ACC112 (cell line): Measurements from ENCODE around the gene BRMS1.
"Not testable (repeated sequence)": the region's sequence is repeated elsewhere in the genome, so short reads cannot be mapped to it uniquely, and the experiment has no call there.

Source experiments
- H2AFZ ChIP-seq: fragments of 200-600 bp; sonication (generic); one replicate; pipeline ENCODE4 v1.6.0; 2017; ENCODE audit warnings: antibody characterized with exemption, low read length; ENCODE audit not compliant: unreplicated experiment
- H3K27ac ChIP-seq: fragments of 200-600 bp; sonication (generic); 2 replicates; pipeline ENCODE4 v1.5.1; 2014; ENCODE audit warnings: low read depth, mild to moderate bottlenecking, antibody characterized with exemption, low read length, moderate library complexity
- H3K27me3 ChIP-seq: fragments of 200-600 bp; sonication (generic); 2 replicates; pipeline ENCODE4 v1.6.1; 2014; ENCODE audit warnings: mild to moderate bottlenecking, antibody characterized with exemption, low read length, moderate library complexity, mixed read lengths; ENCODE audit not compliant: insufficient read depth
- H3K36me3 ChIP-seq: fragments of 200-600 bp; sonication (generic); 2 replicates; pipeline ENCODE4 v1.6.1; 2016; ENCODE audit warnings: mild to moderate bottlenecking, antibody characterized with exemption, low read length, moderate library complexity, mixed read lengths; ENCODE audit not compliant: insufficient read depth
- H3K4me1 ChIP-seq: fragments of 200-600 bp; sonication (generic); one replicate; pipeline ENCODE4 v1.6.1; 2016; ENCODE audit warnings: low read length, mixed read lengths; ENCODE audit not compliant: insufficient read depth, unreplicated experiment, control insufficient read depth
- H3K4me3 ChIP-seq: fragments of 200-600 bp; sonication (generic); 2 replicates; pipeline ENCODE4 v1.5.1; 2014; ENCODE audit warnings: mild to moderate bottlenecking, low read depth, low read length
- H3K79me2 ChIP-seq: fragments of 200-600 bp; sonication (generic); one replicate; pipeline ENCODE4 v1.6.0; 2016; ENCODE audit warnings: low read length; ENCODE audit not compliant: control insufficient read depth, unreplicated experiment, insufficient read depth

BRMS1 gene

GRCh38 chr11:66313321-66314185 is 31.4 kb downstream of the BRMS1 start:
- Histone ChIP-seq H3K27ac (peak overlapping the region; percentile 97), H3K4me1 (peaks cover 25% of the 10 kb centered on the region), H3K36me3 (no peaks in the 10 kb centered on the region), H3K4me3 (peak overlapping the region; percentile 94), H3K27me3 (no peaks in the 10 kb centered on the region), H2AFZ (no peak overlapping the region), H3K79me2 (peaks cover 34% of the 10 kb centered on the region)

GRCh38 chr11:66312549-66313320 is 32.2 kb downstream of the BRMS1 start:
- no peaks in the 10 kb centered on the region for H3K36me3 ChIP-seq
- peak overlapping the region; percentile 94 for H3K4me3 ChIP-seq
- no peaks in the 10 kb centered on the region for H3K27me3 ChIP-seq
- peaks cover 34% of the 10 kb centered on the region for H3K79me2 ChIP-seq
- peaks cover 17% of the 10 kb centered on the region for H3K4me1 ChIP-seq
- peak overlapping the region; percentile 27 for H2AFZ ChIP-seq
- peak overlapping the region; percentile 97 for H3K27ac ChIP-seq

GRCh38 chr11:66311965-66312548 is 32.8 kb downstream of the BRMS1 start:
- H3K27ac ChIP-seq: peak overlapping the region; percentile 64
- H3K4me1 ChIP-seq: peaks cover 10% of the 10 kb centered on the region
- peaks cover 34% of the 10 kb centered on the region for H3K79me2 ChIP-seq
- peak overlapping the region; percentile 27 for H2AFZ ChIP-seq
- no peaks in the 10 kb centered on the region for H3K36me3 ChIP-seq
- H3K4me3 ChIP-seq: peak overlapping the region; percentile 75
- no peaks in the 10 kb centered on the region for H3K27me3 ChIP-seq

GRCh38 chr11:66311470-66311964 is 33.4 kb downstream of the BRMS1 start:
- Histone ChIP-seq H3K36me3 (no peaks in the 10 kb centered on the region), H3K4me1 (peaks cover 9% of the 10 kb centered on the region), H2AFZ (no peak overlapping the region), H3K27me3 (no peaks in the 10 kb centered on the region), H3K79me2 (peaks cover 31% of the 10 kb centered on the region), H3K4me3 (peak overlapping the region; percentile 75), H3K27ac (peak overlapping the region; percentile 64; the same call in 1 of the 2 replicates)

GRCh38 chr11:66310803-66311440 is 34.0 kb downstream of the BRMS1 start:
- peaks cover 25% of the 10 kb centered on the region for H3K79me2 ChIP-seq
- H3K4me1 ChIP-seq, H3K4me3 ChIP-seq, H2AFZ ChIP-seq, H3K27ac ChIP-seq, H3K27me3 ChIP-seq, H3K36me3 ChIP-seq: not testable (repeated sequence)

- Histone ChIP-seq H3K27ac (no peak overlapping the region), H3K27me3 (no peaks in the 10 kb centered on the region), H3K4me1 (peaks cover 8% of the 10 kb centered on the region), H3K79me2 (peaks cover 19% of the 10 kb centered on the region), H2AFZ (no peak overlapping the region), H3K36me3 (no peaks in the 10 kb centered on the region), H3K4me3 (no peak overlapping the region)
Observed at GRCh38 chr11:66310324-66310723, 34.6 kb downstream of the BRMS1 start.

GRCh38 chr11:66309475-66309874 is 35.4 kb downstream of the BRMS1 start:
- H3K27me3 ChIP-seq: no peaks in the 10 kb centered on the region
- no peaks in the 10 kb centered on the region for H3K4me1 ChIP-seq
- no peak overlapping the region for H2AFZ ChIP-seq
- H3K36me3 ChIP-seq: no peaks in the 10 kb centered on the region
- peaks cover 11% of the 10 kb centered on the region for H3K79me2 ChIP-seq
- H3K27ac ChIP-seq: no peak overlapping the region
- H3K4me3 ChIP-seq: no peak overlapping the region

- Histone ChIP-seq H3K27me3 (no peaks in the 10 kb centered on the region), H2AFZ (no peak overlapping the region), H3K4me1 (no peaks in the 10 kb centered on the region), H3K79me2 (no peaks in the 10 kb centered on the region), H3K4me3 (no peak overlapping the region), H3K36me3 (no peaks in the 10 kb centered on the region), H3K27ac (no peak overlapping the region)
Observed at GRCh38 chr11:66302656-66303055, 42.2 kb downstream of the BRMS1 start.

GRCh38 chr11:66299186-66299585 is 45.7 kb downstream of the BRMS1 start:
- no peaks in the 10 kb centered on the region for H3K4me1 ChIP-seq

GRCh38 chr11:66297610-66298009 is 47.3 kb downstream of the BRMS1 start:
- Histone ChIP-seq H2AFZ (no peak overlapping the region), H3K36me3 (no peaks in the 10 kb centered on the region), H3K27me3 (peaks cover 8% of the 10 kb centered on the region), H3K79me2 (no peaks in the 10 kb centered on the region), H3K4me3 (no peak overlapping the region), H3K4me1 (no peaks in the 10 kb centered on the region), H3K27ac (no peak overlapping the region)

More at GRCh38 chr11:66299186-66299585, 45.7 kb downstream of the BRMS1 start:
- H3K4me3 ChIP-seq: no peak overlapping the region
- H2AFZ ChIP-seq: no peak overlapping the region
- no peaks in the 10 kb centered on the region for H3K36me3 ChIP-seq
- H3K27ac ChIP-seq: no peak overlapping the region
- no peaks in the 10 kb centered on the region for H3K27me3 ChIP-seq
- H3K79me2 ChIP-seq: no peaks in the 10 kb centered on the region
